Measurements from ENCODE around the gene DCLK3. TPM values are rescaled to one million over a fixed set of nuclear protein-coding genes. Genes with fewer than 3 reads are reported as not detected.

DCLK3 gene
- total RNA-seq, 1 donor from 2014 or later, result not detected

DNA sequence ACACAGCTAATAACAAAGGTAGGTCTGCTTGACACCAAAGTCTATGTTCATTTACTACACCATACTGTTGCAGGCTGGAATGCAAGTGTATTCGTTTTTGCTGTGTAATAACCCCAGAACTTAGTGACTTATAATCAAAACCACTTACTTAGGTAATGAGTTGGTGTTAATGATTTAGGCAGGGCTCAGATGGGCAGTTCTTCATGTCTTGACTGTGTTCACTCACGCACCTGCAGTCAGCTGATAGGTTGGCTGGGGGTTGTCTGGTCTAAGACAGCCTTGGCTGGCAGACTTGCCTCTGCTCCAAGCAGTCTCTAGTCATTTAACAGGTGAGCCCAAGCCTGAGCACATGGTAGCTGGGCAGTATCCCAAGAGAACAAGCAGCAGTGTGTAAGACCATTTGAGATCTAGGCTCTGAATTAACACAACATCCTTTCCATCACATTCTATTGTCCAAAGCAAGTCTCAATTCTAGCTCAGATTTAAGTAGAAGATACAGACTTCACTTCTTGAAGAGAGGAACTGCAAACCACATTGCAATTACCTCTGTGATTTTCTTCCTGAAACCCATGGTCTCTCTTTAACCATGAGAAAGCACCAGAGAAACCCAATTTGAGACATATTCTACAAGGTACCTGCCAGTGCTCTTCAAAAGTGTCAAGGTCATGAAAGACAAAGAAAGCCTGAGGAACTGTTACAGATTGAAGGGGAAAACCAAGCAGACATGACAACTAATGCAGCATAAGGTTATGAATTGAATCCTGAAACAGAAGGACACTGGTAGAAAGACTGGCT lies 13.3 kb upstream of the DCLK3 start:
- no peak overlapping the region for H3K4me3 ChIP-seq
- DNase-seq (ENCODE audit: extremely low spot score in 2 of 2), result no peak
- no peaks in the 10 kb centered on the region for H3K27me3 ChIP-seq
- no peaks in the 10 kb centered on the region for H3K36me3 ChIP-seq
- no peaks in the 10 kb centered on the region for H3K4me1 ChIP-seq
- intact Hi-C loops (cut with DNase I), result no loop called here
- no peaks in the 10 kb centered on the region for H3K9me3 ChIP-seq
- TF ChIP-seq POLR2A (IDR thresholded peaks at IDR 0.05) (no peak), POLR2AphosphoS5 (IDR thresholded peaks at IDR 0.05; ENCODE audit: insufficient read depth in 1 of 2, low read depth in 1 of 2) (no peak)
- TF ChIP-seq, protein P1, sequence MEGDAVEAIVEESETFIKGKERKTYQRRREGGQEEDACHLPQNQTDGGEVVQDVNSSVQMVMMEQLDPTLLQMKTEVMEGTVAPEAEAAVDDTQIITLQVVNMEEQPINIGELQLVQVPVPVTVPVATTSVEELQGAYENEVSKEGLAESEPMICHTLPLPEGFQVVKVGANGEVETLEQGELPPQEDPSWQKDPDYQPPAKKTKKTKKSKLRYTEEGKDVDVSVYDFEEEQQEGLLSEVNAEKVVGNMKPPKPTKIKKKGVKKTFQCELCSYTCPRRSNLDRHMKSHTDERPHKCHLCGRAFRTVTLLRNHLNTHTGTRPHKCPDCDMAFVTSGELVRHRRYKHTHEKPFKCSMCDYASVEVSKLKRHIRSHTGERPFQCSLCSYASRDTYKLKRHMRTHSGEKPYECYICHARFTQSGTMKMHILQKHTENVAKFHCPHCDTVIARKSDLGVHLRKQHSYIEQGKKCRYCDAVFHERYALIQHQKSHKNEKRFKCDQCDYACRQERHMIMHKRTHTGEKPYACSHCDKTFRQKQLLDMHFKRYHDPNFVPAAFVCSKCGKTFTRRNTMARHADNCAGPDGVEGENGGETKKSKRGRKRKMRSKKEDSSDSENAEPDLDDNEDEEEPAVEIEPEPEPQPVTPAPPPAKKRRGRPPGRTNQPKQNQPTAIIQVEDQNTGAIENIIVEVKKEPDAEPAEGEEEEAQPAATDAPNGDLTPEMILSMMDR (IDR thresholded peaks at IDR 0.05), result no peak
- H3K27ac ChIP-seq, result no peak overlapping the region

DNA sequence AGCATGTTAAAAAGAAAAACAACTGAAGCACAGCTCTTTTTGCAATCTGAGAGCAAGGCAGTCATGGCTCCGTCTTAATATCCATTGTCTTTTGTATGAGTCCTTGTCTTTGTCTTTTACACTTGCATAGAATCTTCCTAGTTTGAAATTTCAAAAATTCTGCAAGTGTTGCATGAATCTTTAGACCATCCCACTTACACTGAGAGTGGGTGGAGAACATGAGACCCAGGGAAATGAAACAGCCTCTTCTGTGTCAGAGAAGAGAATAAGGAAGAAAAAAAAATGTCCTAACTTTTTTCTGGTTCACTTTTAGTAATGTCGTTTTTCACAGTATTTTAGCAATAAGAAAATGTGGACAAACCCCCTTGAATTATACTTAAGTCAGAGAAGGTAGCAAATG lies 12.1 kb upstream of the DCLK3 start:
- Histone ChIP-seq H3K27ac (no peak overlapping the region), H3K27me3 (no peaks in the 10 kb centered on the region), H3K9me3 (no peaks in the 10 kb centered on the region), H3K4me1 (no peaks in the 10 kb centered on the region), H3K4me3 (no peak overlapping the region), H3K36me3 (no peaks in the 10 kb centered on the region)
- no peak for DNase-seq (ENCODE audit: extremely low spot score in 2 of 2)
- TF ChIP-seq, protein P1 (IDR thresholded peaks at IDR 0.05), result no peak
- no peak for TF ChIP-seq POLR2A (IDR thresholded peaks at IDR 0.05)
- intact Hi-C loops (cut with DNase I), result no loop called here

DNA sequence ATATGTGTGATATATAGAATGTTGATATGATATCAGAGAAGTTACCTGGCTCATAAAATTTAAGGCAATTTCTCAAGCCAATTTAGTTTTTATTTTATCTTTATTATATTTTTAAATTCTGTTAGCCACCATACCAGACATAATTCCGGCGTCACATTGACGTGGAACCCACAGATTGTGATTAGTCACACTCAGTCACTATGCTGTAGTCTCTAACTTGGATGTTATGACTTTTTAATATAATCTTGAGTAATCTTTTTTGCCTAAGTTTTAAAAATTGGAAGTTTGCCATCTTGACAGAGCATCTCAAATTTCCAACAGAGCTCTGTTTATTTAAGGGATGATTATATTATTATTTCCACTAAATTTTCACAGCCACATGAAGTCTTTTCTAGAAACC lies 9.7 kb upstream of the DCLK3 start:
- no peaks in the 10 kb centered on the region for H3K4me1 ChIP-seq
- DNase-seq (ENCODE audit: extremely low spot score in 2 of 2), result no peak
- no peak overlapping the region for H3K4me3 ChIP-seq
- no peak overlapping the region for H3K27ac ChIP-seq
- intact Hi-C loops (cut with DNase I), result no loop called here
- H3K27me3 ChIP-seq, result no peaks in the 10 kb centered on the region
- TF ChIP-seq POLR2A (IDR thresholded peaks at IDR 0.05) (no peak), POLR2AphosphoS5 (IDR thresholded peaks at IDR 0.05; ENCODE audit: insufficient read depth in 1 of 2, low read depth in 1 of 2) (no peak)
- TF ChIP-seq, protein P1 (IDR thresholded peaks at IDR 0.05), result no peak
- no peaks in the 10 kb centered on the region for H3K36me3 ChIP-seq
- H3K9me3 ChIP-seq, result no peaks in the 10 kb centered on the region

DNA sequence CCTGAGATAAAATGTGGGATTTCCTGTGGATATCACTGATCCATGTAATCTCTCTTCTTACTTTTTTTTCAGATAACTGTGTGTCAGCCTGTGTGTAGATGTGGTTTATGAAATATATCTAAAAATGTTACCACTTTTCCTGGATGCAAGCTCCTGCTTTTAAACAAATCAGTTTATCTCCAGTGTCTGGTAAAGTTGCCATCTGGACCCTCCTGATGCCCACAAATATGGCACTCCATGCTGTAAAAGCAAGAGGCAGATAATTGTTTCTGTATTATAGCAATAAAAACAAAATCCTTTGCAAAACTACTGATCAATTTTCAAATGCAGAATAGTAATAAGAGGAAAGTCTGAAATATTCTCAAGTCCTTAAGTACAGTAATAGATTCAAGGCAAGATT lies 7.6 kb upstream of the DCLK3 start:
- no peaks in the 10 kb centered on the region for H3K36me3 ChIP-seq
- intact Hi-C loops (cut with DNase I), result no loop called here
- H3K27me3 ChIP-seq, result no peaks in the 10 kb centered on the region
- H3K9me3 ChIP-seq, result no peaks in the 10 kb centered on the region
- no peak overlapping the region for H3K4me3 ChIP-seq
- no peak overlapping the region for H3K27ac ChIP-seq
- no peak for DNase-seq (ENCODE audit: extremely low spot score in 2 of 2)
- TF ChIP-seq, protein P1 (IDR thresholded peaks at IDR 0.05), result no peak
- TF ChIP-seq POLR2A (IDR thresholded peaks at IDR 0.05) (no peak), POLR2AphosphoS5 (IDR thresholded peaks at IDR 0.05; ENCODE audit: insufficient read depth in 1 of 2, low read depth in 1 of 2) (no peak)
- H3K4me1 ChIP-seq, result no peaks in the 10 kb centered on the region

DNA sequence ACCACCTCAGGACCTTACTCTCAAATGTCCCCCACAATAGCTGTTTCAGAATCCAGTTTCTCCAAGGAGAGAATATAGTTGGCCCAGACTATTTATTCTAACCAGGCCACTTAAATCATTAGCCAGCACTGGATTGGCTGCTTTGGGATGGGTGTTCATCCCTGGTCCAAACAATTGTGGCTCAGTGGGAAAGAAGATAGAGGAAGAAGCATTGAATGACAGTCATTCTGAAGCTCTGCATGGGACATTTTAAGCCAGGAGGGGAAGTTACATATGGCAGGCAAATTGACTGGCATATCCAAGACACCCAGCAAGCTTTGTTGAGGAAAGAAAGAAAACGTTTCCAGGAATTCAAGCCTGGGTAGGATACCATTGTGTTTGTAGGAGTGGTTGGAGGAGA lies 5.6 kb upstream of the DCLK3 start:
- intact Hi-C loops (cut with DNase I), result no loop called here
- TF ChIP-seq POLR2AphosphoS5 (IDR thresholded peaks at IDR 0.05; ENCODE audit: insufficient read depth in 1 of 2, low read depth in 1 of 2), result no peak
- no peak for TF ChIP-seq POLR2A (IDR thresholded peaks at IDR 0.05)
- TF ChIP-seq, protein P1 (IDR thresholded peaks at IDR 0.05), result no peak
- no peak overlapping the region for H3K27ac ChIP-seq

More for the DNA sequence above, 5.6 kb upstream of the DCLK3 start:
- H3K4me1 ChIP-seq, result no peaks in the 10 kb centered on the region
- no peak overlapping the region for H3K4me3 ChIP-seq
- H3K36me3 ChIP-seq, result no peaks in the 10 kb centered on the region
- no peaks in the 10 kb centered on the region for H3K9me3 ChIP-seq
- DNase-seq (ENCODE audit: extremely low spot score in 2 of 2), result no peak
- H3K27me3 ChIP-seq, result no peaks in the 10 kb centered on the region

Measured in vagina (tissue), 2 donors.